Measurements from ENCODE around the gene PPP1R16B. TPM values are rescaled to one million over a fixed set of nuclear protein-coding genes. Genes with fewer than 3 reads are reported as not detected.

PPP1R16B gene
- total RNA-seq, 4 donors from 2014 or later: 1.8 to 11.1 (median 7.0) TPM

DNA sequence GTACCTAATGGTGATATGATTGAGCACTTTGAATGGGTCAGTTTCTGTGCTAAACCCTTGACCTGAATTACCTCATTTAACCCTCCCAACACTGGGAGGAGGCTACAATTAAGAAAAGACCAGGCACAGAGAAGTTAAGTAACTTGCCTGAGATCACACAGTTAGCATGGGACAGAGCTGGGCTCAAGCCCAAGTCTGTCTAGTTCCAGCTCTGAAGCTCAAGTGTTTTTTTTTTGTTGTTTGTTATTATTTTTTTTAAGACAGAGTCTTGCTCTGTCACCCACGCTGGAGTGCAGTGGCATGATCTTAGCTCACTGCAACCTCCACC lies 124.7 kb downstream of the PPP1R16B start:
- Histone ChIP-seq H3K9me3 (no peaks in the 10 kb centered on the region), H3K4me1 (peaks cover 0 to 24% (median 4%) of the 10 kb centered on the region in 4 donors), H3K4me3 (no peak overlapping the region), H3K36me3 (no peaks in the 10 kb centered on the region), H3K27me3 (no peaks in the 10 kb centered on the region), H3K27ac (peak overlapping the region in 3 of 4 donors; percentile 48 to 86 (median 84))
- intact Hi-C loops (cut with DNase I; ENCODE audit: low total_unique reads) (no loop called here), in situ Hi-C loops (cut with MboI; ENCODE audit: low pct_ligation_motif_present in 1 of 4, low pct_unique_long_range_greater_than_20kb in 1 of 4, low sequenced_read_pairs in 3 of 4) (no loop called here)
- no peak for TF ChIP-seq POLR2A (IDR thresholded peaks at IDR 0.05)
- TF ChIP-seq CTCF (IDR thresholded peaks at IDR 0.05): no peak
- peak in 1 of 3 donors; percentile 17 for TF ChIP-seq POLR2AphosphoS5 (IDR thresholded peaks at IDR 0.05)
- no peak for TF ChIP-seq EP300 (IDR thresholded peaks at IDR 0.05; ENCODE audit: low read depth)
- WGBS, 2 donors (ENCODE audit: low coverage in 1 of 2): 65 to 80% methylated on average over 1 of the region's 1 CpG
- no peak for DNase-seq

GRCh38 chr20:38931984-38932383 lies 126.5 kb downstream of the PPP1R16B start:
- Histone ChIP-seq H3K27me3 (no peaks in the 10 kb centered on the region), H3K4me1 (peaks cover 0 to 20% (median 2%) of the 10 kb centered on the region in 4 donors), H3K27ac (peak overlapping the region in 3 of 4 donors; percentile 22 to 86 (median 48)), H3K4me3 (no peak overlapping the region), H3K9me3 (no peaks in the 10 kb centered on the region), H3K36me3 (no peaks in the 10 kb centered on the region)
- TF ChIP-seq POLR2A (IDR thresholded peaks at IDR 0.05) (no peak), EP300 (IDR thresholded peaks at IDR 0.05; ENCODE audit: low read depth) (no peak), CTCF (IDR thresholded peaks at IDR 0.05) (no peak), POLR2AphosphoS5 (IDR thresholded peaks at IDR 0.05) (no peak)
- WGBS, 2 donors (ENCODE audit: low coverage in 1 of 2): 96% methylated on average over 4 of the region's 4 CpGs; no CpG with 5 or more reads in 1 of the 2 donors
- in situ Hi-C loops (cut with MboI; ENCODE audit: low pct_ligation_motif_present in 1 of 4, low pct_unique_long_range_greater_than_20kb in 1 of 4, low sequenced_read_pairs in 3 of 4) (no loop called here), intact Hi-C loops (cut with DNase I; ENCODE audit: low total_unique reads) (no loop called here)
- no peak for DNase-seq

DNA sequence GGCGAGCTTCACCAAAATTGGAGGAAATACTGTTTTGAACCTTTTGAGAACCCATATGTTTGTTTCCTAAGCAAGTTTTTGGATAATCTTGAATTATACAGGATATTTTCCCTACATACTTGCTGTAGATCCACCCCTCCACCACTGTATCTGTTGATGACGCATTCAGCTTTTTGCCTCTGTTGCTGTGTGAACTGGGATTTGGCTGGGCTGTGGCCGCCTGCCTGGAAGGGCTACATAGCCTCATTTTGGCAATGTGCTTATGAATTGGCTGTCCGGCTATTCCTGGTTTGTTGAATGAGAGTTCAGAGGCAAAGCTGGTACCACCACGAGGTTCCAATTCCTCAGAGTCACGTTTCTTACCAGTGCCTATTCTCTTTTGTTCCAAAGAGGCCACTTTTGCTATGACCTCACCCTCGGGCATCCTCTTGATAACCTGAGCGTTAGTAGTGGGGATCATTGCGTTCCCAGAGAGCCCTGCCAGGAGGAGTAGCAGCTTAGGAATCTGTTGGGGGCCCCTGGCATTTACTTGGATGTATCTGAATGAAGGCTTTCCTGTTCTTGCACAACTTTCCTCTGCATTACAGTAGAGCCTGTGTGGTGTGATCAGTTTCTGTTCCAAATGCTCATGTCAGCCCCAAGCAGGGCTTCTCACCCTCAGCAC lies 127.1 kb downstream of the PPP1R16B start:
- H3K27ac ChIP-seq: peak overlapping the region in 3 of 4 donors; percentile 22 to 86 (median 48)
- TF ChIP-seq POLR2A (IDR thresholded peaks at IDR 0.05): no peak
- no peak for TF ChIP-seq POLR2AphosphoS5 (IDR thresholded peaks at IDR 0.05)
- TF ChIP-seq CTCF (IDR thresholded peaks at IDR 0.05): no peak
- TF ChIP-seq EP300 (IDR thresholded peaks at IDR 0.05; ENCODE audit: low read depth): no peak
- in situ Hi-C loops (cut with MboI; ENCODE audit: low pct_ligation_motif_present in 1 of 4, low pct_unique_long_range_greater_than_20kb in 1 of 4, low sequenced_read_pairs in 3 of 4): no loop called here

GRCh38 chr20:38934530-38934929 lies 129.0 kb downstream of the PPP1R16B start:
- intact Hi-C loops (cut with DNase I; ENCODE audit: low total_unique reads): no loop called here
- Histone ChIP-seq H3K27ac (peak overlapping the region in 1 of 4 donors; percentile 86), H3K27me3 (no peaks in the 10 kb centered on the region), H3K36me3 (no peaks in the 10 kb centered on the region), H3K4me3 (no peak overlapping the region), H3K4me1 (peaks cover 0 to 3% (median 0%) of the 10 kb centered on the region in 4 donors), H3K9me3 (no peaks in the 10 kb centered on the region)
- WGBS, 2 donors (ENCODE audit: low coverage in 1 of 2): 83 to 90% methylated on average over 5 of the region's 5 CpGs
- in situ Hi-C loops (cut with MboI; ENCODE audit: low pct_ligation_motif_present in 1 of 4, low pct_unique_long_range_greater_than_20kb in 1 of 4, low sequenced_read_pairs in 3 of 4): no loop called here
- TF ChIP-seq EP300 (IDR thresholded peaks at IDR 0.05; ENCODE audit: low read depth) (no peak), CTCF (IDR thresholded peaks at IDR 0.05) (no peak), POLR2A (IDR thresholded peaks at IDR 0.05) (no peak), POLR2AphosphoS5 (IDR thresholded peaks at IDR 0.05) (no peak)
- DNase-seq: no peak

More for the DNA sequence above, 127.1 kb downstream of the PPP1R16B start:
- intact Hi-C loops (cut with DNase I; ENCODE audit: low total_unique reads): no loop called here
- 79 to 90% methylated on average over 2 to 9 of the region's 9 CpGs for whole genome bisulfite sequencing, 2 donors (ENCODE audit: low coverage in 1 of 2)
- Histone ChIP-seq H3K27me3 (no peaks in the 10 kb centered on the region), H3K36me3 (no peaks in the 10 kb centered on the region), H3K4me3 (no peak overlapping the region), H3K4me1 (peaks cover 0 to 14% (median 1%) of the 10 kb centered on the region in 4 donors), H3K9me3 (no peaks in the 10 kb centered on the region)
- no peak for DNase-seq

All from transverse colon (tissue), 4 donors.